Inferior parietal cortex (tissue), 1 donor: Measurements from ENCODE around the gene SUSD4.

Source experiments
- DNase-seq: peaks from one replicate; pipeline ENCODE4 v3.0.0-alpha.2; 2016; ENCODE audit errors: extremely low spot score

Gene SUSD4

DNA sequence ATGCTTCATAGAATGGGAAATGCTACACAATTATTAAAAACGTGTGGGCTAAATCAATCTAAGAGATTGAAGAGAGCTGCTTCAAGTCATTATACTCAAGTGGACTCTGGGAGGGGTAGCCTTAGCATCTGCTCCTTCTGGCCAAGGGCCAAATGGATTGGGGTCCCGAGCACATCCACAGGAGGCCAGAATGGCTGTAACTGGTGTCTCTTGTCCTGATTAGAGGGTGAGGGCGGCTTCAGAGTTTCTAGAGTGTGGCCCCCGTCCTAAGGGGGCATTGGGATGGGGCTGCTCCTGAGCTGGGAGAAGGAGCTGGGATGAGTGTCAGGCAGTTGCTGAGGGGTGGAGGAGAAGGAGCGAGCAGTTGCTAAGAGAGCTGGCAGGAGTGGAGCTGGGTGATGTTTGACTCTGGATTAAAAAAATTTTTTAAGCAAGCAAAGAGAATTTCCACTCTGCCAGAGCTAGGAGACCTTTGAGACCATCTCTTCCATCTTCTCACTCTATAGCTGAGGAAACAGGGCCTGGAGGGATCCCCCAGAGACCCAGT, 149.6 kb downstream of the SUSD4 start:
- no peak for DNase-seq

DNA sequence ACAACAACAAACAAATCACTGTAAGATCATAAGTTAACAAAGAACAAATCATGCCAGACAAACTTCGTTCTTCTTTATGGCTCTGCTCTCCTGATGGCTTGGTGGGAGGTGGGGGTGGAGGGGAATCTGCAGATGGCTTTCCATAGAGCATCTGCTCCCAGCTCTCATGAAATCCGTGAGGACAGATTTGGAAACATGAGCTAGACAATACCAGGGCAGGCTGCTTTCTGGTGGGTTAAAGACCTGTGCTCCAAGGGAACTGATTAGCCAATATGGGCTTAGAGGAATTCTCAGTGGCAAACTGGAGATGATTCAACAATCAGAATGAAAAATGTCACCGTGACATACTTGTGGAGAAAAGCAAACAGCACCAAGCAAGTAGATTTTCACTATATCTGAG, 151.5 kb downstream of the SUSD4 start:
- DNase-seq, result no peak

DNA sequence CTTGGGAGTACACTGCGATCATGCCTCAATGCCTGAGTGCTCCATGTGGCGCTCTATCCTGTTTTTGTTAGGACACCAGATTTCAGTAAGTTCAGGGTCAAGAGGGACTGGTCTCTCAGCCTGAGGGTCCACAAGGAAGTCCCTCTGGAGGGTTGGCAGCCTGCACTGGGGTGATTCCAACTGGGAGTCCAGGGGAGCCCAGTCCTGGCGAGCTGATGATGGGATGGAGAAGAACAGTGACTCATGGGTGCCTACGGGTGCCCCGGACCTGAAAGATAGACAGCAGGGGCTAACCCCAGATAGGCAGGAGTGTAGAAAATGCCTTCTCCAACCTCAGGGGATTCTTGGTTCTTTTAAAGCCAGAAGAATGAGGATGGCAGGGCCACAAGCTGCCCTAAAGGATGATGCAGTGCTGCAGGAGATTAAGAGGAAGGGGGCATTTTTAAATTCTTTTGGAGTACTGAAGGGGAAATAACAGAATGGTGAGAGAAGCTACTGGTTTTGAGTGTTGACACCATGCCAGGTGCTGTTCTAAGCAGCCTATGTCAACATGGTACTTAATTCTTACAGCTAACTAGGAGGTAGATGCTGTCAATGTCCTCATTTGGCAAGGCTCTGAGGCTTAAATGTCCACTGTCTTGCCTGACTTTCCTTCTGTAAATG, 152.5 kb downstream of the SUSD4 start:
- no peak for DNase-seq

DNA sequence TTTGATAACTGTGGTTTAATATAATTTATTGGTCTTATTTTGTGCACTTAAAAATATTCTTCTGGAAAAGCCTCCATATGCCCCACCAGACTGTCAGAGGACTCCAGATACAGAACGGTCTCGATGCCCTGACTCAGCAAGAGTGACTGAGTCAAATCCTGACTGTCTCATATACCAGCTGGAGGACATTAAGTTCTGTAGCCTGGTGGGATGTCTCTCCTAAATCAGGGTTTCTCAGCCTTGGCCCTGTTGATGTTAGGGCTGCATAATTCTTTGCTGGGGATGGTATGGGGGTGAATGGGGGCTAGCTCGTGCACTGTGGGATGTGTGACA, 153.2 kb downstream of the SUSD4 start:
- no peak for DNase-seq

DNA sequence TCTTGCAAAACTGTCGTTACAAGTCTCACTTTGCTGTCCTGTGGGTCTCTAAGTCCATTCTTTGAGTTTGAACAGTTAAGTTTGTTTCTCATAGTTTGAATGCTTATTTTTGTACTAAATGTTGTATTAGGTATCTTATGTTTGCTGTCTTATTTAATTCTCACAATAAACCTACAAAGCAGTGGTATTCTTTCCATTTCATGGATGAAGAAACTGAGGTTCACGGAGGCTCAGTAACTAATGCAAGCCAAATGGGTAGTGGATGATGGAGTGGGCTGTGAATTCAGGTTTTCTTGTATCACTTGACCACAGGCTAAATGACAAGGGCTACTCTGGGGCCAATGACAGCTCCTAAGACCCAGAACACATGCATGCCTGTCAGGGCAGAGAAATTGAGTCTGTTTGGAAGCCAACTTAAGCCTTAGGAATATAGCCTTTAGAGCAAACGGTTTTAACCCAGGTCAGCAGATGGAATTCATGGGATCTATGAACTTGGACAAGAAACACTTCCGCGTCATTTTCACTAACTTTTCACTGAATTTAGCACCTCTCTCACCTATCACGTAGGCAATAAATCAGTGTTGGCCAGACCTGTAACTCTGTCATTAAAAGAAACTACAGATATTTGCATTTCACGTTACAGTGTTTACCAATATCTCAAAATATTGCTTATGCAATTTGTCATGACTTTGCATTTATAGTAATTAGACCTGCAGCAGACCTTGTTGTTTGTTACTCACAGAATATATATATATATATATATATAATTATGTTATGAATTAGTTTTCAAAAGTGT, 153.8 kb downstream of the SUSD4 start:
- DNase-seq, result no peak

DNA sequence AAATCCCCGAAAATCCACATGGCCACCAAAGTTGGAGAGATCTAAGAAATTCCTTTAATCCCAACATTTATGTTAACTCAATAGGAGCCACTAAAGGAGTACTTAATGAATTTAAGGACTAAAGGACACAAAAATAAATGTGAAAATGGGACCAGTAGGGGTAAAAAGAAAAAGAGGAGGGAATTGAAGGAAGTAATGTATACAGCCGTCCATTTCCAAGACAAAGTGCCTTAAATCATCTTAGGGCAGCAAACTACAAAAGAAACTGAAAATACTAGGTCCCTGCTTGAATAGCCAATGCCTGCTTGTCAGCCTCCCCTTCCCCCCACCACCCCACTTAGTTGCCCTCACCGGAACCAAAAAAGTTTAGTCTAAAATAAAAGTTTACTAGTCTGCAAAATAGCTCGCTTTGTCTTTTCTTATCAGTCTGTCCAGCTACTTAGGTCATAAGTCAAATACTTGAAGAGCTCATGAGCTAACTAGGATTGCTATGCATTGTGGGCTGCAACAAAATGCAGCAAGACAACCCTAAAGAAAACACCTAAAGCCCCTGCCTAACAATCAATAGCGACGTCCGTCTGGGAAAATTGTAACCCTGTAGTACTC, 154.6 kb downstream of the SUSD4 start:
- no peak for DNase-seq

DNA sequence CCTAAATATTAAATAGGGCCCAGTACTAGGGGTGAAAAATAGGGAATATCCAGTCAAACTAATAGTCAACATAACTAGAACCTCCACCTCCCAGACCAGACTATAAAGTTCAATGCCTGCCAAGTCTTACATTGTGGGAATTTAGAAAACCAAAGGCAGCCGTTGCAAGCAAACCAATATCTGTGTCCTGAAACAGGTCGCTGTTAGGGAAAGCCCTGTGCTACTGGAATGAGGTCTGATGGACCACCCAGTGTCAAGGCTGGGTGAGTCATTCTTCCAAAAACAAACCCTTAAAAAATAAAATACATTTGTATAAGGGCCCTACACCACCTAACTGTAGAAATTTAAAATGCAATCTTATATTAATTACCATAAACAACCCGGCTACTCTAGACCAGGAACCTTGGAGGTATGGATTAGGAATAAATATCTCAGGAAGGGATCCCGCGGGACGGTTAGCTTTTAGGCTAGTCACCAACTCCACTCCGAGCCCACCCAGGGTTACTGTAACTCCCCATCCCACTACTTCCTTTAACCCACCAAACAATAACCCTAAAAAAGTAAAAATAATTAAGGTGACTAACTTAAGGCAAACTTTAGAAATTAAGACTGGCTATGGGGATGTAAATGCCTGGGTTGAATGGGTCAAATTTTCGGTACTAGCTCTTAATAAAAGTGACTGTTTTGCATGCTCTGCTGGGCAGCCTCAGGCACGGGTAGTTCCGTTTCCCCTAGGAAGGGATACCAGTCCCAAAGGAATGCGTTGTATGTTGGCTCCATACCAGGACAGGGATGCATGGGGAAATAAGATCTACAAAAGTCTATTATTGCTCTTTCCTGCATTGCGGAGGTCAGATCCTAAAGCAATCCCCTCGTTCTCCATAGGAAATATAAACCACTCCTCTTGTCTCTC, 155.6 kb downstream of the SUSD4 start:
- DNase-seq, result no peak

DNA sequence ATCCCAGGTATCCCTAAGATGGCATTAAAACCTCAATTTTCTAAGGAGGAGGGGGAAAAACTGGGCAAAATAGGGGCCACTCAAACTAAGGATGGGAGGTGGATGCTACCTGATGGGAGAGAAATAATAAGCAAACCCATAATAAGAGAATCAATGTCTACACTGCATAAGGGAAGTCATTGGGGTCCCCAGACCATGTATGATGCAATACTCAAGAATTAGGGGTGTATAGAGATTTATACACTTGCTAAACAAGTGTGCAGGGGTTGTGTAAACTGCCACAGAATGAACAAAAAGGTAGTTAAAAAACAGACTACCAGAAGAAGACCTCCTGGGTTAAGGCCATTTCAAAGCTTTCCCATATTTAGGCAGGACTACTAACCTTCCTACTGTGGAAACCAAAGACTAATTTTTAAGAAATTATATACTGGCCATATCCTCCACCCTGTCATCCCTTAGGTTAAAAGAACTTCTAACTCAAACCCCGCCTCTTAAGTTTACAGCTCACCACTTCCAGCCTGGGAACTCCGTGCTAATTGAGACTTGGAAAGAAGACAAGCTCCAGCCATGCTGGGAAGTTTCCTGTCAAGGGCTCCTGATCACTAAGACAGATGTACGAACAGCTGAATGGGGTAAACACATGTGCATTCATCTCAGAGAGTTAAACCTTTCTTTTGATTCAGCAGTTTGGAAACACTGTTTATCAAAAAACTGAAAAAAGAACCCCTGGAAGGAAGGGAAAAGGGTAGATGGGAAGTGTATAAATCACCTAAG, 156.5 kb downstream of the SUSD4 start:
- no peak for DNase-seq

DNA sequence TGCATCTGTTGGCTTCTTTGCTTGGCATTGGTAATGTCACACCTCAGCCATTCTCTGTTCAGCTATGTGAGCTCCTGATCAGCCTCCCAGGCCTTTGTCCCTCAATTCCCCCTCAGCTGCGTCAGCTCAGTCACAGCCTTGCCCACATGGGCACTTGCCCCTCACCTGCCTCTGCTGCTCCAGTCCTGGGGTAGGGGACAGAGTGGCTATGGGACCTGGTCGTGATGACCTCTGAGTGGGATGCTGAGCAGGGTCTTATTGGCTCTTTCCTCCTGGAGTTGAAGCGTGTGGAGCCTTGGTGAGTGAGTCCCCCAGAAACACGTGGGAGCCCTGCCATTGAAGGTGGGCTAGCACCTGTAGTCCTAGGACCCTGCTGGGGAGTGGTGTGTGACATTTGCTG, 159.6 kb downstream of the SUSD4 start:
- DNase-seq, result no peak

DNA sequence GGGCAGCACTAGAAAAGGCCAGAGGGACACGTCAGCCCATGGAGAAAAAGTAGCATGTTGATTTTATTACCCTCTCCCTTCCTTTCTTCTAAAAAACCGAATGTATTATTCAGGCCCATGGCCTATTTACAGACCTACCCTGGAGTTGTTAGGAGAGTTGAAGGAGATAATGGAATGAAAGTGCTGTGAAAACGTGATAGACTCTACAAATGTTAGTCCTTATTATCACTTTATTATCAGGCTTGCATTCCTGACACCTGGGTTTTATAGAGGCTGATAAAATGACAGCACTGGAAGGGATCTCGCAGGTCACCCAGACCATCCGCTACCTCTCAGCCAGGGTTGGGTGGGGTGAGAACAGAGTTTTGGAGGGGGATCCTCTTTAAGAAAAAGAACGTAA, 160.3 kb downstream of the SUSD4 start:
- DNase-seq, result no peak

DNA sequence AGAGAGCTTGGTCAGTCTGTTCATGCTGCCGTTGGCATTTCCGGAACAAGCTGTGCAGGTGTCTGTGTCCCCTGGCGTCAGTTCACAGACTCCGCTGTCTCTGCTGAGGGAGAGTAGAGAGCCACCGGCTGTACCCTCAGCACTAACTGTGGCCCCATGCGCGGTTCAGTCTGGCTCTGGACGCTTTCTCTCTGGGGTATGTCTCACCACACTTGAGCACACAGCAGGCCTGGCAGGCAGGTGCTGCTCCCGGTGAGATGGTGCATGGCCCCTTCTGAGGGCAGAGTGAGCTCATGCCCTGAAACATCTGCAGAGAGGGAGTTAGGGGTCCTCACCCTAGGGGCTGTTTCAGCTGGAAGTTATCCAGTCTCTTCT, 161.0 kb downstream of the SUSD4 start:
- no peak for DNase-seq

DNA sequence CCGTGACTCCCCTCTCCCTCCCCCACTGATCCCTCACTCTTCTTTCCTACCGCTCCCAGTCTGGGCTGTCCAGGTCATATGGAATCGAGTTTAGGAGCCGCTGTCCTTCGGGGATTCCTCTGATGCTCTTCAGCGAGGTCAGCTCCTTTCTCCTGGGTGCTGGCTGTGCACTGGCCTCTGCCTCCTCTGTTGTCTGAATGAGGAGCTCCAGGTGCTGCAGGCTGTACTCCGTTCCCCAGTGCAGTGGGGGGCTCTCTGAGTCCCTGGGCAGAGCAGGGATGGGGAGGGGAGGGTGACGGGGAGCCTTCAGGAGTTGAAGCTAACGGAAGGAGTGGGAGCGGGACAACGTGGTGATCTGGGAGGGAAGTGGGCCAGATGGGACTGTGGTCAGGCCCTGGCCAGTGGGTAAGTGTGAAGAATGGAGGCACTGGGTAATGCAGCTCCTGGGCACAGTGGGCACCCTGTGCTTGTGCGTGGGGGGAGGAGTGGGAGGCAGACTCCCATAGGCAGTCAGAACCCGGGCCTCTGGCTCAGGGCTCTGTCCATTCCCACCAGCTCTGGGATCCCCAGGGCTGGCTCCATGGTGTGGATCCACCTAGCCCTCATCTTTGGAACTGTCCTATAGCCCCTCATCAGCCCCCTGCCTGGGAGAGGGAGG, 161.5 kb downstream of the SUSD4 start:
- no peak for DNase-seq

DNA sequence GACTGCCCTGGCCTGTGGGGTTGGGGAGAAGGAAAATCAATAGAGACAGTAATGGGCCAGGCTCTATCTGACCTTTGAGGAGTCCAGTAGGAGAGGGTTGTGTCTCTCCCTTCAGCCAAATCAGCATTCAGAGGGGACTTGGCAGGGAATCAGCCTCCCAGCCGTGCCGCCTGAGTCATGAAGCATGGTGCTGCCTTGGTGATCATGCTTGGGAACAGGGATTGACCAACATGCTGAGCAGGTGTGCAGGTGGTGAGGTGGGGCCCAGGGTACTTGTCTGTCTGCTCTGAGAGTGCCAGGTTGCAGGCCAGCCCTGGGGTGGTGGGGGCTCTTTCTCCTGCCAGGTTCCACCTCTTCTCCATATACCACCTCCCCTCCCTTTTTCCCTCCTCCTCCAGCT, 162.0 kb downstream of the SUSD4 start:
- DNase-seq, result no peak

DNA sequence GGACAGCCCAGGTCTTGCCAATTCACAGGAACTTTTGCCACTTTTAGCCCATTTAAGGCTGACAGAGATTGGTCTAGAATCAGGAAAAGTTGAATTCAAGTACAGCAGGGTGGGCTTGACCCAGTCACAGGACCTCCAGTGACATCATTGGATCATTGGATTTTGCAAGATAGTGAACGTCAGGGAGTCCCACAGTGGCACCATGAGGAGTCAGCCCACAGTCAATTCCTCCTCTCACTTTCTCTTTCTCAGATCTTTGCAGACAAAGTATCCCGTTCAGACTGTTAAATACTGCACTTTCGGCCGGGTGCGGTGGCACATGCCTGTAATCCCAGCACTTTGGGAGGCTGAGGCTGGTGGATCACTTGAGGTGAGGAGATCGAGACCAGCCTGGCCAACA, 163.1 kb downstream of the SUSD4 start:
- no peak for DNase-seq

DNA sequence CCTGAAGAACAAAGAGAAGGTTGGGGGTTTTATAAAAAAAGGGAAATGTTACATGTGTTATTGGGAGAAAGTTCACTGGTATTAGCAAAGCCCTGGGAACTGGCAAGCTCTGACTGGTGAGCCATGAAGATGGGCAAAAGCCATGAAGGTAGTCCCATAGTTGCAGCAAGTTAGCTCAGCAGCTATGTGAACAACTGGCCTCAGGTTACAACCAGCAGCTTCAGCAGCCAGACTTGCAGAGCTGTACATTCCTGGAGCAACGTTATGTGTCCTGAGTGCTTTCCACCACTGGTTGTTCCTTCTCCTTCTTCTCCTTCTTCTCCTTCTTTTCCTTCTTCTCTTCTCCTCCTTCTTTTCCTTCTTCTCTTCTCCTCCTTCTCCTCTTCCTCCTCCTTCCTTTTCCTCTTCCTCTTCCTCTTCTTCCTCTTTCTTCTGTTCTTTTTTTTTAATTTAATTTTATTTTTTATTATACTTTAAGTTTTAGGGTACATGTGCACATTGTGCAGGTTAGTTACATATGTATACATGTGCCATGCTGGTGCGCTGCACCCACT, 164.8 kb downstream of the SUSD4 start:
- no peak for DNase-seq

DNA sequence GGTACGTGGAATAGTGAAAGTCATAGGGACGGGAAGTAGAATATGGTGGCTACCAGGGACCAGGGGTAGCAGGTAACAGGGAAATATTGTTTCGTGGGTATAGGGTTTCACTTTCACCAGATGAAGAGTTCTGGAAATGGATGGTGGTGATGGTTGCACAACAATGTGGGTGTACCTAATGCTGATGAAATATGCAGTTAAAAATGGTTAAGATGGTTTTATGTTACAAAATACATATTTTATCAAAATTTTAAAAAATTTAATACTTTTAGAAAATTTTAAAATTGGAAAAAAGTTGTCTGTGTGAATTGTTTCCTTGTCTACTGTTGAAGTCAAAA, 165.4 kb downstream of the SUSD4 start:
- DNase-seq, result no peak

DNA sequence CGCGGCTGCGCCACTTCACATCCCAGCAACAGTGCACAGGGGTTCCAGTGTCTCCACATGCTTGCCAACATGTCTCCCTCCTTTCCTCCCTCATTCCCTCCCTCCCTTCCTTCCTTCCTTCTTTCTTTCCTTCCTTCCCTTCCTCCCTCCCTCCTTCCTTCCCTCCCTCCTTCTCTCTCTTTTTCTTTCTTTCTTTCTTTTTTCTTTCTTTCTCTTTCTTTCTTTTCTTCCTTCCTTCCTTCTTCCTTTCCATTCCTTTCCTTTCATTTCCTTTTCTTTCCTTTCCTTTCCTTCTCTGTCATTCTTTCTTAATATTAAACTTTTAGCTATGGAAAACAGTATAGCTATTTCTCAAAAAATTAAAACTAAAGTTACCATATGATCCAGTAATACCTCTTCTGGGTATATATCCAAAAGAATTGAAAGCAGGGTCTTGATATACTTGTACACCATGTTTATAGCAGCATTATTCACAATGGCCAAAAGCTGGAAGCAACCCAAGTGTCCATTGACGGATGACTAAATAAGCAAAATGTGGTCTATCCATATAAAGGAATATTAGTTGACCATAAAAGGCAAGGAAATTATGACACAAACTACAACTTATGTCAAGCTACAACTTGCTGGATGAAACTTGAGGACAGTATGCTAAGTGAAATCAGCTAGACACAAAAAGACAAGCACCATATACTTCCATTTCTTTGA, 165.9 kb downstream of the SUSD4 start:
- no peak for DNase-seq

DNA sequence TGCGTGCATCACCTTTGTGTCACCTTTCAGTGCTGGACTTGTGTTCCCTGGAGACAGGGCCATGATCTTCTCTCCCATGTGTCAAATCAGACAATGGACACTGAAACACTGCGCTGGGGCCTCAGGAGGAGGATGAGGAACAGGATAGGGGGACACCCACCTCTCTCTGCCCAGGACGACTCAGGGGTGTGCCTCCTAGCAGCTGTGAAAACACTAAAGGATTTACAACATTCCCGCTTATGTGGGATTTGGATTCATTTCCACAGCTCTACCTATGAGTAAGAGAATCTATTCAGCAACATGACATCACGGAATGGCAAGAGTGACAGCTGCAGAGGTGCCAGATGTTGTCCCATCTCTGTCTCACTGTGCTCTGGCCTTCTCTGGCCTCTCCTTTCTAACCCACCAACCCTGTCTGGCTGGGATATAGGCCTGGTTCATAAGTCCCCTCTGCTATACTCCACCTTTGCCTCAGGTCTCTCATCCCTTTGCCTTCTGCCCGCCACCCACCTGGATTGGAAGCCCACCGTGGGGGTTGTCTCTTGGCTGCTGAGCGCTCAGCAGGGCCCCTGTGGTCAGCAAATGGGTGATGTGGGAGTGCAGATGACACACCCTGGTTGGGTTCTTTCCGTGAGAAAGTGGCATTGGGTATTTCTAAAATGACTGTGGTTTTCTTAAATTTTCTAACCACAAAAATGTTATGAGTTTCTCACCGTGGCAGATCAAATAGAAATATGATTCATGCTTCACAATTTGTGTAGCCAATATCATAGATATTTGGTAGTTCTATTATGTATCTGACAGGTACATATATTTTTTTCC, 173.9 kb downstream of the SUSD4 start:
- DNase-seq, result no peak

DNA sequence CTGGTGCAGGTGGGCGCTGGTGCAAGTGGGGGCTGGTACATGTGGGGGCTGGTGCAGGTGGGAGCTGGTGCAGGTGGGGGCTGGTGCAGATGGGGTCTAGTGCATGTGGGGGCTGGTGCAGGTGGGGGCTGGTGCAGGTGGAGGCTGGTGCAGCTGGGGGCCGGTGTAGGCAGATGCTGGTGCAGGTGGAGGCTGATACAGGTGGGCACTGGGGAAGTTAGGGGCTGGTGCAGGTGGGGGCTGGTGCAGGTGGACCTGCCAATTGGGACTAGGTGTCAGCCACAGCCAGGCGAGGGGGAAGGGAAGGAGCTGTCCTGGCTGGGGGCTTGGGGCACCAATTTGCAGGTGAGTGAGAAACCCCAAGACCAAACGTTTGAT, 174.5 kb downstream of the SUSD4 start:
- no peak for DNase-seq
